GM12878 (cell line): Measurements from ENCODE around the gene CXCL1.

Experiments used
- NR2C1 ChIP-seq: fragments of 450-650 bp; IDR thresholded peaks from 2 replicates; pipeline ENCODE4 v1.6.1; 2017; ENCODE audit warnings: antibody characterized with exemption, mild to moderate bottlenecking, moderate library complexity
- SREBF1 ChIP-seq: IDR thresholded peaks from 2 replicates; pipeline ENCODE4 v1.6.1; 2012; ENCODE audit warnings: mild to moderate bottlenecking, low read length
- TF ChIP-seq, protein P1 (sequence below), 3 experiments: IDR thresholded peaks in 2 of 3; conservative IDR thresholded peaks in 1 of 3; 2 replicates each; pipeline ENCODE4 v1.5.1; 2011; ENCODE audit warnings: low read depth in 3 of 3, low read length in 3 of 3, mild to moderate bottlenecking in 3 of 3, control low read depth in 2 of 3, moderate library complexity in 2 of 3, inconsistent platforms in 1 of 3, mixed read lengths in 1 of 3; ENCODE audit not compliant: control insufficient read depth in 2 of 3, insufficient read depth in 1 of 3; ENCODE audit errors: extremely low read depth in 1 of 3

DNA sequence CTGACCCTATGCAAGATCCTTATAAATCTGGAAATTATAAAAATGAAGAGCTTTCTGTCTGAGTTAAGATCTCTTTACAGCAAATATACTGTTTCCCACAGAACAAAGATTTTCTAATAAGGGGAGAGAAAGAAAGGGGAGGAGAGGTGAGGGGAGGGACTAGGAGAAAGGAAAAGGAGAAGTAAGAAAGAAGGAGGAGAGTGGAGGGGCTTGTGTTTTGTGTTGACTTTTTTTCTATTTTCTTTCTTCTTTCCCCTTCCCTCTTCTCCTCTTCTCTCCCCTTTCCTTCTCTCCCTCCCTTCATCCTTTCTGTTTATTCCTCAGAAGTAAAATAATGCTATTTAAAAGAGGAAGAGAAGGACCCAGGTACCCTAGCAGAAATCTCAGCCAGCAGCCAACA, 26.5 kb upstream of the CXCL1 start:
- TF ChIP-seq NR2C1 (no peak), SREBF1 (no peak)
- TF ChIP-seq, protein P1, sequence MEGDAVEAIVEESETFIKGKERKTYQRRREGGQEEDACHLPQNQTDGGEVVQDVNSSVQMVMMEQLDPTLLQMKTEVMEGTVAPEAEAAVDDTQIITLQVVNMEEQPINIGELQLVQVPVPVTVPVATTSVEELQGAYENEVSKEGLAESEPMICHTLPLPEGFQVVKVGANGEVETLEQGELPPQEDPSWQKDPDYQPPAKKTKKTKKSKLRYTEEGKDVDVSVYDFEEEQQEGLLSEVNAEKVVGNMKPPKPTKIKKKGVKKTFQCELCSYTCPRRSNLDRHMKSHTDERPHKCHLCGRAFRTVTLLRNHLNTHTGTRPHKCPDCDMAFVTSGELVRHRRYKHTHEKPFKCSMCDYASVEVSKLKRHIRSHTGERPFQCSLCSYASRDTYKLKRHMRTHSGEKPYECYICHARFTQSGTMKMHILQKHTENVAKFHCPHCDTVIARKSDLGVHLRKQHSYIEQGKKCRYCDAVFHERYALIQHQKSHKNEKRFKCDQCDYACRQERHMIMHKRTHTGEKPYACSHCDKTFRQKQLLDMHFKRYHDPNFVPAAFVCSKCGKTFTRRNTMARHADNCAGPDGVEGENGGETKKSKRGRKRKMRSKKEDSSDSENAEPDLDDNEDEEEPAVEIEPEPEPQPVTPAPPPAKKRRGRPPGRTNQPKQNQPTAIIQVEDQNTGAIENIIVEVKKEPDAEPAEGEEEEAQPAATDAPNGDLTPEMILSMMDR (IDR thresholded peaks at IDR 0.05 in 2 of 3, conservative IDR thresholded peaks at IDR 0.05 in 1 of 3; ENCODE audit: control insufficient read depth in 2 of 3, extremely low read depth in 1 of 3, insufficient read depth in 1 of 3, low read depth in 3 of 3, low read length in 3 of 3), result no peak
